ENCODE measurements around the gene TAF8. TPM values are rescaled to one million over a fixed set of nuclear protein-coding genes. Genes with fewer than 3 reads are reported as not detected.

The TAF8 gene
- total and polyA plus RNA-seq, 2 donors, result 13.4 to 18.1 TPM

- no peak overlapping the region for H3K27ac ChIP-seq (ENCODE audit: low read depth)
- no peaks in the 10 kb centered on the region for H3K36me3 ChIP-seq (ENCODE audit: insufficient read depth)
- H3K4me1 ChIP-seq (ENCODE audit: insufficient read depth), result no peaks in the 10 kb centered on the region
- 42% methylated on average over 2 of the region's 2 CpGs for WGBS
- no peak overlapping the region for H3K4me3 ChIP-seq (ENCODE audit: low read depth, low read length)
- no peak for DNase-seq (ENCODE audit: extremely low spot score)
These were observed 11.4 kb upstream of the TAF8 start for GRCh38 chr6:42038811-42039408.

GRCh38 chr6:42040856-42041480 lies 9.4 kb upstream of the TAF8 start:
- Histone ChIP-seq H3K4me1 (ENCODE audit: insufficient read depth) (no peaks in the 10 kb centered on the region), H3K27ac (ENCODE audit: low read depth) (no peak overlapping the region), H3K4me3 (ENCODE audit: low read depth, low read length) (no peak overlapping the region), H3K36me3 (ENCODE audit: insufficient read depth) (no peaks in the 10 kb centered on the region)
- 57% methylated on average over 3 of the region's 3 CpGs for whole genome bisulfite sequencing
- no peak for DNase-seq (ENCODE audit: extremely low spot score)

GRCh38 chr6:42041481-42042053 lies 8.8 kb upstream of the TAF8 start:
- Histone ChIP-seq H3K27ac (ENCODE audit: low read depth) (no peak overlapping the region), H3K4me1 (ENCODE audit: insufficient read depth) (no peaks in the 10 kb centered on the region), H3K36me3 (ENCODE audit: insufficient read depth) (no peaks in the 10 kb centered on the region), H3K4me3 (ENCODE audit: low read depth, low read length) (no peak overlapping the region)
- no peak for DNase-seq (ENCODE audit: extremely low spot score)
- 23% methylated on average over 7 of the region's 7 CpGs for WGBS

- no peaks in the 10 kb centered on the region for H3K36me3 ChIP-seq (ENCODE audit: insufficient read depth)
- WGBS, result 70% methylated on average over 14 of the region's 14 CpGs
- no peak overlapping the region for H3K4me3 ChIP-seq (ENCODE audit: low read depth, low read length)
- H3K4me1 ChIP-seq (ENCODE audit: insufficient read depth), result no peaks in the 10 kb centered on the region
- no peak overlapping the region for H3K27ac ChIP-seq (ENCODE audit: low read depth)
- no peak for DNase-seq (ENCODE audit: extremely low spot score)
These were observed 8.2 kb upstream of the TAF8 start for GRCh38 chr6:42042108-42042507.

GRCh38 chr6:42043787-42044475 lies 6.4 kb upstream of the TAF8 start:
- no peaks in the 10 kb centered on the region for H3K4me1 ChIP-seq (ENCODE audit: insufficient read depth)
- 27% methylated on average over 21 of the region's 21 CpGs for WGBS

GRCh38 chr6:42045538-42046460 lies 4.5 kb upstream of the TAF8 start:
- Histone ChIP-seq H3K27ac (ENCODE audit: low read depth) (peak overlapping the region; percentile 51), H3K4me1 (ENCODE audit: insufficient read depth) (no peaks in the 10 kb centered on the region)

More at GRCh38 chr6:42043787-42044475, 6.4 kb upstream of the TAF8 start:
- Histone ChIP-seq H3K36me3 (ENCODE audit: insufficient read depth) (no peaks in the 10 kb centered on the region), H3K4me3 (ENCODE audit: low read depth, low read length) (no peak overlapping the region), H3K27ac (ENCODE audit: low read depth) (no peak overlapping the region)
- DNase-seq (ENCODE audit: extremely low spot score), result peak; percentile 87

GRCh38 chr6:42046464-42047212 lies 3.7 kb upstream of the TAF8 start:
- WGBS, result 50% methylated on average over 12 of the region's 12 CpGs
- Histone ChIP-seq H3K4me3 (ENCODE audit: low read depth, low read length) (peak overlapping the region; percentile 83), H3K4me1 (ENCODE audit: insufficient read depth) (no peaks in the 10 kb centered on the region), H3K36me3 (ENCODE audit: insufficient read depth) (no peaks in the 10 kb centered on the region), H3K27ac (ENCODE audit: low read depth) (peak overlapping the region; percentile 40)
- DNase-seq (ENCODE audit: extremely low spot score), result no peak

More at GRCh38 chr6:42045538-42046460, 4.5 kb upstream of the TAF8 start:
- DNase-seq (ENCODE audit: extremely low spot score), result peak; percentile 77
- 5% methylated on average over 14 of the region's 14 CpGs for WGBS
- Histone ChIP-seq H3K4me3 (ENCODE audit: low read depth, low read length) (peak overlapping the region; percentile 83), H3K36me3 (ENCODE audit: insufficient read depth) (no peaks in the 10 kb centered on the region)

GRCh38 chr6:42047213-42047590 lies 3.1 kb upstream of the TAF8 start:
- Histone ChIP-seq H3K4me1 (ENCODE audit: insufficient read depth) (no peaks in the 10 kb centered on the region), H3K4me3 (ENCODE audit: low read depth, low read length) (peak overlapping the region; percentile 83), H3K27ac (ENCODE audit: low read depth) (peak overlapping the region; percentile 81), H3K36me3 (ENCODE audit: insufficient read depth) (no peaks in the 10 kb centered on the region)
- 58% methylated on average over 4 of the region's 4 CpGs for WGBS
- no peak for DNase-seq (ENCODE audit: extremely low spot score)

- Histone ChIP-seq H3K4me3 (ENCODE audit: low read depth, low read length) (peak overlapping the region; percentile 83), H3K36me3 (ENCODE audit: insufficient read depth) (no peaks in the 10 kb centered on the region), H3K4me1 (ENCODE audit: insufficient read depth) (no peaks in the 10 kb centered on the region), H3K27ac (ENCODE audit: low read depth) (peak overlapping the region; percentile 81)
- no peak for DNase-seq (ENCODE audit: extremely low spot score)
- WGBS, result 8% methylated on average over 8 of the region's 8 CpGs
These were observed 2.4 kb upstream of the TAF8 start for GRCh38 chr6:42047790-42048405.

- Histone ChIP-seq H3K27ac (ENCODE audit: low read depth) (no peak overlapping the region), H3K4me3 (ENCODE audit: low read depth, low read length) (peak overlapping the region; percentile 83), H3K4me1 (ENCODE audit: insufficient read depth) (no peaks in the 10 kb centered on the region), H3K36me3 (ENCODE audit: insufficient read depth) (no peaks in the 10 kb centered on the region)
- DNase-seq (ENCODE audit: extremely low spot score), result no peak
- WGBS, result 47% methylated on average over 36 of the region's 36 CpGs
These were observed 1.1 kb upstream of the TAF8 start for GRCh38 chr6:42049116-42049809.

- Histone ChIP-seq H3K4me3 (ENCODE audit: low read depth, low read length) (no peak overlapping the region), H3K4me1 (ENCODE audit: insufficient read depth) (no peaks in the 10 kb centered on the region), H3K36me3 (ENCODE audit: insufficient read depth) (no peaks in the 10 kb centered on the region), H3K27ac (ENCODE audit: low read depth) (peak overlapping the region; percentile 18)
- no peak for DNase-seq (ENCODE audit: extremely low spot score)
- WGBS, result 24% methylated on average over 20 of the region's 20 CpGs
These were observed 402 bp upstream of the TAF8 start for GRCh38 chr6:42049948-42050296.

GRCh38 chr6:42051268-42051653 lies 937 bp downstream of the TAF8 start:
- peak overlapping the region; percentile 61 for H3K4me3 ChIP-seq (ENCODE audit: low read depth, low read length)
- no peaks in the 10 kb centered on the region for H3K4me1 ChIP-seq (ENCODE audit: insufficient read depth)
- DNase-seq (ENCODE audit: extremely low spot score), result no peak
- H3K27ac ChIP-seq (ENCODE audit: low read depth), result no peak overlapping the region
- peaks cover 2% of the 10 kb centered on the region for H3K36me3 ChIP-seq (ENCODE audit: insufficient read depth)
- 21% methylated on average over 8 of the region's 8 CpGs for WGBS

Data from urinary bladder (tissue), 4 donors.